DND-41 (cell line): ENCODE results near the gene PDE1C.

Experiments used
- ATAC-seq: fragments of 200-7000 bp; cut with Tn5 transposase; 3 replicates; pipeline ENCODE4 v1.9.1; 2021; ENCODE audit warnings: low read depth; ENCODE audit not compliant: insufficient read depth
- DNase-seq: peaks from one replicate; pipeline ENCODE4 v3.0.0-alpha.2; 2020
- H2AFZ ChIP-seq: 2 replicates; pipeline ENCODE4 v1.6.0; 2012; ENCODE audit warnings: low read depth, low read length
- H3K27ac ChIP-seq: 2 replicates; pipeline ENCODE4 v1.5.1; 2012; ENCODE audit warnings: low read length, inconsistent platforms
- H3K27me3 ChIP-seq: fragments of 200-600 bp; sonication (generic); 2 replicates; pipeline ENCODE4 v1.6.0; 2012; ENCODE audit warnings: low read length, mild to moderate bottlenecking, inconsistent platforms; ENCODE audit not compliant: insufficient read depth, poor library complexity
- H3K36me3 ChIP-seq: 2 replicates; pipeline ENCODE4 v1.5.1; 2012; ENCODE audit warnings: low read length, inconsistent platforms; ENCODE audit not compliant: insufficient read depth
- H3K4me1 ChIP-seq: 2 replicates; pipeline ENCODE4 v1.5.1; 2012; ENCODE audit warnings: mild to moderate bottlenecking, low read length; ENCODE audit not compliant: insufficient read depth
- H3K4me2 ChIP-seq: 2 replicates; pipeline ENCODE4 v1.6.0; 2012; ENCODE audit warnings: mild to moderate bottlenecking, moderate library complexity, low read length, inconsistent platforms; ENCODE audit not compliant: insufficient read depth
- H3K4me3 ChIP-seq, 2 experiments: fragments of 200-600 bp in 1 of 2; shearing (Covaris generic) in 1 of 2; 2 replicates each; pipeline ENCODE4 v1.5.1; 2012 to 2016; ENCODE audit warnings: inconsistent platforms in 2 of 2, low read length in 2 of 2, mild to moderate bottlenecking in 2 of 2, low read depth in 1 of 2, moderate library complexity in 1 of 2
- H3K79me2 ChIP-seq: 2 replicates; pipeline ENCODE4 v1.6.0; 2012; ENCODE audit warnings: low read length, inconsistent platforms; ENCODE audit not compliant: insufficient read depth
- H3K9ac ChIP-seq: 2 replicates; pipeline ENCODE4 v1.6.0; 2012; ENCODE audit warnings: low read depth, mild to moderate bottlenecking, inconsistent platforms, low read length, moderate library complexity
- H3K9me3 ChIP-seq: 2 replicates; pipeline ENCODE4 v1.5.1; 2012; ENCODE audit warnings: low read length, moderate library complexity, mild to moderate bottlenecking, inconsistent platforms; ENCODE audit not compliant: insufficient read depth, severe bottlenecking
- H4K20me1 ChIP-seq: 2 replicates; pipeline ENCODE4 v1.6.0; 2012; ENCODE audit warnings: low read length; ENCODE audit not compliant: insufficient read depth
- CTCF ChIP-seq: IDR thresholded peaks from 2 replicates; pipeline ENCODE4 v1.5.1; 2012; ENCODE audit warnings: borderline replicate concordance, low read length, moderate library complexity, mild to moderate bottlenecking; ENCODE audit not compliant: poor library complexity, severe bottlenecking; ENCODE audit errors: extremely low read depth
- EZH2 ChIP-seq: IDR thresholded peaks from 3 replicates; pipeline ENCODE4 v1.6.1; 2012; ENCODE audit warnings: borderline replicate concordance, low read depth, mild to moderate bottlenecking, moderate library complexity, low read length, inconsistent platforms; ENCODE audit not compliant: severe bottlenecking

Gene PDE1C

GRCh38 chr7:31815796-31816195, 254.4 kb downstream of the PDE1C start:
- no peak for DNase-seq
- no peaks in the 10 kb centered on the region for H3K27me3 ChIP-seq
- H3K9me3 ChIP-seq: no peaks in the 10 kb centered on the region
- ATAC-seq: no peak
- TF ChIP-seq CTCF (no peak), EZH2 (no peak)
- H3K4me1 ChIP-seq: no peaks in the 10 kb centered on the region
- H3K4me3 ChIP-seq: no peak overlapping the region
- no peaks in the 10 kb centered on the region for H4K20me1 ChIP-seq
- H3K4me2 ChIP-seq: no peak overlapping the region
- H3K79me2 ChIP-seq: no peaks in the 10 kb centered on the region
- H3K9ac ChIP-seq: no peak overlapping the region
- H2AFZ ChIP-seq: peak overlapping the region; percentile 26; the same call in 1 of the 2 replicates
- H3K27ac ChIP-seq: no peak overlapping the region
- H3K36me3 ChIP-seq: no peaks in the 10 kb centered on the region

- no peaks in the 10 kb centered on the region for H3K36me3 ChIP-seq
- ATAC-seq (no peak), DNase-seq (no peak)
- no peak overlapping the region for H3K9ac ChIP-seq
- H3K27ac ChIP-seq: no peak overlapping the region
- H3K4me1 ChIP-seq: no peaks in the 10 kb centered on the region
- no peak overlapping the region for H2AFZ ChIP-seq
- no peak overlapping the region for H3K4me2 ChIP-seq
- H3K9me3 ChIP-seq: no peaks in the 10 kb centered on the region
- no peak overlapping the region for H3K4me3 ChIP-seq
- no peaks in the 10 kb centered on the region for H3K79me2 ChIP-seq
- no peaks in the 10 kb centered on the region for H3K27me3 ChIP-seq
- no peaks in the 10 kb centered on the region for H4K20me1 ChIP-seq
- no peak for TF ChIP-seq EZH2
- TF ChIP-seq CTCF: no peak
Measured at GRCh38 chr7:31814187-31814586, 256.0 kb downstream of the PDE1C start.

- Histone ChIP-seq H2AFZ (no peak overlapping the region), H4K20me1 (no peaks in the 10 kb centered on the region), H3K27ac (no peak overlapping the region), H3K4me2 (no peak overlapping the region), H3K9me3 (no peaks in the 10 kb centered on the region), H3K79me2 (no peaks in the 10 kb centered on the region), H3K27me3 (no peaks in the 10 kb centered on the region), H3K9ac (no peak overlapping the region), H3K4me1 (no peaks in the 10 kb centered on the region), H3K36me3 (no peaks in the 10 kb centered on the region), H3K4me3 (no peak overlapping the region)
- TF ChIP-seq CTCF (no peak), EZH2 (no peak)
- no peak for ATAC-seq
- DNase-seq: no peak
Measured at GRCh38 chr7:31811650-31812461, 258.4 kb downstream of the PDE1C start.
